ELF-1 (cell line): ENCODE data around the gene KCNH5.
"Not testable (repeated sequence)": the region's sequence is repeated elsewhere in the genome, so short reads cannot be mapped to it uniquely, and the experiment has no call there.

Experiments used
- DNase-seq: peaks from one replicate; pipeline ENCODE4 v3.0.0-alpha.2; 2016; ENCODE audit warnings: low read depth, low spot score

Gene KCNH5

GRCh38 chr14:62889364-62889763, 155.9 kb downstream of the KCNH5 start:
- no peak for DNase-seq

DNA sequence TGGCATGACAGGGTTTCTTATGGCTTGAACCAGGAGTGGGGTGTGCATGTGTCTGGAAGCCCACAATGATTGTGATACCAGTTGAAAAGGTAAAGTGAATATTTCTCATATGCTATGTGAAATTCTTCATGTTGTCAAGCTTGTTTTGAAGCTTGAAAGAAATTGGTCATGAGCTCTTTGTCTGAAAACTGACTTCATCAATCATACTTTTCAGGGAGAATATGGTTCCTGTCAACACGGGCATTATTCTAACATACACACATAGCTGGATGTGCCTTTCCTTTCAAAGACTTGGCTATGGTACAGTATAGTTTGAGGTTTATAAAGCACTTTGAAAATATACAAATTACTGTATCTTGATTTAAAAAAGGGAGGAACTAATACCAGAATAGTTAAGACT, 158.8 kb downstream of the KCNH5 start:
- DNase-seq: no peak

GRCh38 chr14:62885451-62885850, 159.8 kb downstream of the KCNH5 start:
- no peak for DNase-seq

- DNase-seq: no peak
Measured at GRCh38 chr14:62882967-62883366, 162.3 kb downstream of the KCNH5 start.

- DNase-seq: no peak
Measured at GRCh38 chr14:62866376-62866775, 178.9 kb downstream of the KCNH5 start.

GRCh38 chr14:62864588-62864987, 180.7 kb downstream of the KCNH5 start:
- DNase-seq: no peak

DNA sequence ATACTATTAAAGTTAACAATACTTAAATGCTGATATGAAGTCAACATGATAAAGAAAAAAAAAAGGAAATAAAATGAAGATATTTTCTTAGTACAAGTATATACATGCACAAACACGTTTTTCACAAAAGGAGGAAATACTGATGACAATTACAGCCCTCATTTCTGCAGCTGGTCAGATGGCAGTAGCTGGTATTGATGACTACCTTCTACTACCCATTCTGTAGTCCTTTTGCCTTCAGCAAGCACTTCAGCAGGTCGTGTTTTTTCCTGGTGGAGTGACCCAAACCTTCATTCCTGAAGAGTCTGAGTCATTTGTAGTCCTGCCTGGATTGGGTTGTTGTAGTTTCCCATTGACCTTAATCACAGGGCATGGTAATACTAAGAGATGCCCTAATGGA, 187.2 kb downstream of the KCNH5 start:
- not testable (repeated sequence) for DNase-seq

DNA sequence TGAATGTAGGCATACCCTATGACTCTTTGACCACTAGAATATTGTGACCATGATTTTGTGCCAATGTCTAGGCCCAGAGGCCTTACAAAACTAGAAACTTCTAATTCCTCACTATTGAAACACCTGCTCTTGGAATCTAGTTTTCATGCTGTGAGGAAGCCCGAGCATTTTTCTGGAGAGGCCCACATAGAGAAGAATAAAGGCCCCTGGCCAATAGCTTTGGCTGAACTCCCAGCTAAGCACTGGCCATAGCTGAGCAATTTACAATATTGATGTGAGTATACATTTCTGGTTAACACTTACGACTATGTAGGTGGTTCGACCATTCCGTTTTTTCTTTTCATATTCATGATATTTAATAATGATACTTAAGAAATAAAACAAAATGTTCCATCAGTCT, 190.3 kb downstream of the KCNH5 start:
- no peak for DNase-seq

GRCh38 chr14:62847168-62847567, 198.1 kb downstream of the KCNH5 start:
- no peak for DNase-seq

GRCh38 chr14:62844546-62844945, 200.7 kb downstream of the KCNH5 start:
- DNase-seq: no peak

- DNase-seq: no peak
Measured at GRCh38 chr14:62824086-62824485, 221.2 kb downstream of the KCNH5 start.

DNA sequence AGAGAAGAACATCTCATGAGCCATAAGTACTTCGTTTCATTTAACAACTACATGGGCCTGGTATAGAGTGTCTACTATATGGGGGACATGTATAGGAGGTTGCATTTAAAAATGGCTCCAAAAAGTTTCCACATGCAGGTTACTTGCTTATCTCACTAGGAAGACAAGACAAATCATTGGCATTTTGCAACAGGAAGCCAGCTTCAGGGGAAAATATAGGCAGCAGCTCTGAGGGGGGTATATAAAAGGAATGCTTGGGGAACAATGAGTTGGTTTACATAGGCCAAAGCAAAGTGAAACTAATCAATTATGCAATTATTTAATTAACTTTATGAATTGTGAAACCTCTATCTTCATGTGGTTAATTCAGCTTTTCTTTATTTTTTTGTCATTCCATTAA, 225.3 kb downstream of the KCNH5 start:
- no peak for DNase-seq

- DNase-seq: no peak
Measured at GRCh38 chr14:62807636-62808035, 237.6 kb downstream of the KCNH5 start.

DNA sequence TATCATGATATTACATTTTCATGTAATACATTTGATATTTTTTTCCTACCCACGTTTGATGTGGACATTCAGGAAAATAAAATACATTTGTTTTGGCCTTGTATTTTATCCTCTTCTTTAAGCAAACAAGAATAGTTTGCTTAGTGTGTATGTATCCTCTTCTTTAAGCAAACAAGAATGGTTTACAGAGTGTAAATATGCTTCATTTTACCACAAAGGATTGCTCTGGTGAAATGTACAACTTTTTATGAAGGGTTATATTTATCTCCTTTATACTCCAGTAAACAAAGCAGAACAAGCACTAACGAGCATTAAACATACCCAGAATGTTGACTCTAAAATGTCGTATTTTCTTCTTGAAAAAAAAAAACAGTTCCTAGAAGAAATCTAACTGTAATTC, 244.7 kb downstream of the KCNH5 start:
- no peak for DNase-seq

GRCh38 chr14:62796431-62796830, 248.8 kb downstream of the KCNH5 start:
- no peak for DNase-seq

DNA sequence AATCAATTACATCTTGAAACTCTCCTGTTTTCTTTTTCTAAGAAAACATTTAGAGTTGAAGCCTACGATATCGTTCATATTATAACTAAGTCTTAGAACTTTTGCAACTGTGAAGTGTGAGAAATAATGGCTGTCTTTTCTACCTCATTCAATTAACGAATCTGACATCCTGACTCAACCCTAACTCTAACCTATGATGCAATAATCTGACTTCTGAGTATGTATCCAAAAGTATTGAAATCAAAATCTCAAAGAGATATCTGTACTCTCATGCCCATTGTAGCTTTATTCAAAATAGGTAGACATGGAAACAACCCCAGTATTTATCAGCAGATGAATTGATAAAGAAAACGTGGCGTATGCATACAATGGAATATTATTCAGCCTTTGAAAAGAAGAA, 252.7 kb downstream of the KCNH5 start:
- no peak for DNase-seq

DNA sequence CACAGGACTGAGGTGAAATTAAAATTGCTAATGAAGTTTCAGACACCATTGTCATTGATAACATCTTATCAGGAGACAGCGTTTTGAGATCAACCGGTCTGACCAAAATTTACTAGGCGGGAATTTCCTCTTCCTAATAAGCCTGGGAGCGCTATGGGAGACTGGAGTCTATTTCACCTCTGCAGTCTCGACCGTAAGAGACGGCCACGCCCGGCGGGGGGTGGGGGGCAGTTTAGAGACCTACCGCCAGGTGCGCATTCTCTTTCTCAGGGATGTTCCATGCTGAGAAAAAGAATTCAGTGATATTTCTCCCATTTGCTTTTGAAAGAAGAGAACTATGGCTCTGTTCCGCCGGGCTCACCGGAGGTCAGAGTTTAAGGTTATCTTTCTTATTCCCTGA, 263.9 kb downstream of the KCNH5 start:
- peak; percentile 64 for DNase-seq

- DNase-seq: no peak
Measured at GRCh38 chr14:62778852-62779251, 266.4 kb downstream of the KCNH5 start.

- DNase-seq: no peak
Measured at GRCh38 chr14:62778310-62778709, 266.9 kb downstream of the KCNH5 start.

DNA sequence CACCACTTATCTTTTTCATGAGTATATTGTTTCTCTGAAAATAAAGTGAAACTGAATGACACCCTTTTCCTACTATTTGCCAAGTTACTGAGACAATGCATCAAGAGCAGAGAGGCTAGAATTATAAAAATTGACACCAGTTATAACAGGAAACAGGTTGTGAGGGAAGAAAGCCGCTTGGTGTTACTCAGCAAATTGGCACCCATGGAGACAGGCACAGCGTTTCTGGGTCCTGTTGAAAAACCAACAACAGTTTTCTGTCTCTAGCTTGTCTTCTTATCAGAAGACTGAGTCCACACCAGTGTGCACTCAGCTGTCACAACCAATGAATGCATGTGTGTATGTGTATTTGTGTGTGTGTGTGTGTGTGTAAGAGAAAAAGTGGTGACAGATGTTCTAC, 267.7 kb downstream of the KCNH5 start:
- DNase-seq: no peak

- DNase-seq: no peak
Measured at GRCh38 chr14:62776300-62776699, 269.0 kb downstream of the KCNH5 start.

GRCh38 chr14:62768753-62769152, 276.5 kb downstream of the KCNH5 start:
- no peak for DNase-seq

DNA sequence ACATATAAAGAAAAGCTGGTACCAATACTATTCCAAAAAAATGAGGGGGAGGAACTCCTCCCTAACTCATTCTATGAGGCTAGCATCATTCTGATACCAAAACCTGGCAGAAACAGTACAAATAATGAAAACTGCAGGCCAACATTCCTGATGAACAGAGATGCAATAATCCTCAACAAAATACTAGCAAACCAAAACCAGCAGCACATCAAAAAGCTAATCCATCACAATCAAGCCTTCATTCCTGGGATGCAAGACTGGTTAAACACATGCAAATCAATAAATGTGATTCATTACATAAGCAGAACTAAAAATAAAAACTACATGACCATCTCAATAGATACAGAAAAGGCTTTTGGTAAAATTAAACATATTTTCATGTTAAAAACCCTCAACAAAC, 281.3 kb downstream of the KCNH5 start:
- no peak for DNase-seq

GRCh38 chr14:62759796-62760195, 285.5 kb downstream of the KCNH5 start:
- no peak for DNase-seq

GRCh38 chr14:62746881-62747280, 298.4 kb downstream of the KCNH5 start:
- DNase-seq: not testable (repeated sequence)
